ENCODE results near the gene CHST8. TPM values are rescaled to one million over a fixed set of nuclear protein-coding genes. Genes with fewer than 3 reads are reported as not detected.

Gene CHST8
- total RNA-seq, 2 experiments from 2014 or later = not detected

- Mint-ChIP-seq H3K36me3 (ENCODE audit: low read depth) (no peaks in the 10 kb centered on the region), H3K4me3 (no peak overlapping the region), H3K27ac (no peak overlapping the region), H3K4me1 (ENCODE audit: low read depth) (no peaks in the 10 kb centered on the region), H3K27me3 (peaks cover 35% of the 10 kb centered on the region), H3K9me3 (no peaks in the 10 kb centered on the region)
- ChIA-PET POLR2A (interaction anchor here (0.6 kb wide), 1 partner anchor 71 kb away, joined by 3 read pairs; no protein-coding TSS in a partner anchor), CTCF (no interaction called here)
- no peaks in the 10 kb centered on the region for H3K4me1 ChIP-seq (ENCODE audit: insufficient read depth, low read length)
- no peak overlapping the region for H3K27ac ChIP-seq (ENCODE audit: low read depth in 1 of 2, low read length in 2 of 2)
- ATAC-seq (ENCODE audit: poor library complexity) (no peak), DNase-seq (no peak)
- H3K27me3 ChIP-seq (ENCODE audit: control insufficient read depth in 1 of 2, insufficient read depth in 2 of 2, low read length in 2 of 2) = no peaks in the 10 kb centered on the region
- TF ChIP-seq CTCF (IDR thresholded peaks at IDR 0.05) = no peak
- no peak overlapping the region for H3K4me3 ChIP-seq (ENCODE audit: low read length)
- H3K36me3 ChIP-seq (ENCODE audit: insufficient read depth, low read length) = no peaks in the 10 kb centered on the region
- H3K9me3 ChIP-seq (ENCODE audit: control insufficient read depth in 1 of 2, insufficient read depth in 1 of 2, low read length in 2 of 2) = peaks cover 0 to 23% of the 10 kb centered on the region in 2 experiments
- intact Hi-C loops (cut with DNase I, micrococcal nuclease) = no loop called here
These were observed 100.9 kb downstream of the CHST8 start for GRCh38 chr19:33722456-33723239.

DNA sequence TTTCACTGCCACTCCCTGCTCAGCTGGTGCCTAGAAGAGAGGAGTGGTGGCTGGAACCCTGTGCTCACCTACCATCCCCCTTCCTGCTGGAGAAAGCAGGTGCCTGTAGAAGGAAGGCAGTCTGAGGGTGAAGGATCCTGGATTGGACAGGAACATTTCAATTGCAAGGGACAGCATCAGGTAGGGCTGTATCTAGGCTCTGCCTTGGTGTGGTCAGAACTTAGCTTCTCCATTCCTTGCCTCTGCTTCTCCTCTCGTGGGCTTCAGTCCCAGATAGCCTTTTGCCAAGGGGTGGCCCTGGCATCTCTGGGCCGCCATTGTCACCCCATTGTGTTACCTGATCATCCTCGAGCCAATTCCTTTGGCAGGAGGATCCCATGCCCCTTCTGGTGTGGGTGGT, 101.8 kb downstream of the CHST8 start:
- Mint-ChIP-seq H3K9me3 (no peaks in the 10 kb centered on the region), H3K4me3 (no peak overlapping the region), H3K27ac (no peak overlapping the region), H3K4me1 (ENCODE audit: low read depth) (no peaks in the 10 kb centered on the region), H3K36me3 (ENCODE audit: low read depth) (no peaks in the 10 kb centered on the region), H3K27me3 (peaks cover 37% of the 10 kb centered on the region)
- DNase-seq (no peak), ATAC-seq (ENCODE audit: poor library complexity) (no peak)
- TF ChIP-seq CTCF (IDR thresholded peaks at IDR 0.05) = no peak
- Histone ChIP-seq H3K4me1 (ENCODE audit: insufficient read depth, low read length) (no peaks in the 10 kb centered on the region), H3K36me3 (ENCODE audit: insufficient read depth, low read length) (no peaks in the 10 kb centered on the region), H3K27me3 (ENCODE audit: control insufficient read depth in 1 of 2, insufficient read depth in 2 of 2, low read length in 2 of 2) (no peaks in the 10 kb centered on the region), H3K9me3 (ENCODE audit: control insufficient read depth in 1 of 2, insufficient read depth in 1 of 2, low read length in 2 of 2) (peaks cover 0 to 25% of the 10 kb centered on the region in 2 experiments), H3K27ac (ENCODE audit: low read depth in 1 of 2, low read length in 2 of 2) (no peak overlapping the region), H3K4me3 (ENCODE audit: low read length) (no peak overlapping the region)
- CTCF ChIA-PET = no interaction called here
- POLR2A ChIA-PET = no interaction called here
- intact Hi-C loops (cut with DNase I, micrococcal nuclease) = no loop called here

DNA sequence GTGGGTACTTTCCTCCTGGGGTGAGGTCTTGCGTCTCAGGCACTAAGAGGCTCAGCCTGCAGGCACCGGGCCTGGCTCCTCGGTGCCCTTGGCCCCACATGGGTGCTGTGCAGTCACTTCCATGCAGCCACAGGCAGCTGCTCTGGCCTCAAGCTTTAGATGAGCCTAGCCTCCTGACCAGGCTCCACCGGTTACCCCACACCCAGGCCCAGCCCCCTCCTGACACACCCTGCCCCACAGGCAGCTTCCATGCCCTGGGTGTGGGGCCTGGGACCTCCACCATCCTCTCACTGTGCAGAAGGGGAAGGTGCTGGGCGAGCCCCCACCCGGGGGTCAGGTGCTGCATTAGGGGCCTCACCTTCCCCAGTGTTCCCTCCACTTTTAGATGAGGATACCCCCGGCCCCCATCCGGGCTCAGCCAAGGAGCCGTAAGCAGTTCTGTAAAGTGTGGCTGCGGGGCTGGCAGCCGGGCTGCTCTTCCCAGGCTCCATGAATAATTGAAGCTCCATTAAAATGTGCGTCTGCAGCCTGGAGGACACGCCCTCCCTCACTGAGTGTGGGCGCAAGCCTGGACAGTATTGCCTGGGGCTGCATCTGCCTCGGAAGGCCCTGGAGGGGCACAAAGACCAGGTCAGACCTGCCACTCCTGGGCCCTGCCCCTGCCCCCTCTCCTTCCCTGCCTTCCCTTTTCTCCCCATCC, 102.4 kb downstream of the CHST8 start:
- no peaks in the 10 kb centered on the region for H3K9me3 Mint-ChIP-seq

More for the DNA sequence above, 102.4 kb downstream of the CHST8 start:
- Mint-ChIP-seq H3K4me1 (ENCODE audit: low read depth) (no peaks in the 10 kb centered on the region), H3K36me3 (ENCODE audit: low read depth) (no peaks in the 10 kb centered on the region), H3K4me3 (no peak overlapping the region), H3K27ac (no peak overlapping the region), H3K27me3 (peaks cover 31% of the 10 kb centered on the region)
- no peak for ATAC-seq (ENCODE audit: poor library complexity)
- DNase-seq = no peak
- intact Hi-C loops (cut with DNase I, micrococcal nuclease) = no loop called here
- H3K27me3 ChIP-seq (ENCODE audit: control insufficient read depth in 1 of 2, insufficient read depth in 2 of 2, low read length in 2 of 2) = no peaks in the 10 kb centered on the region
- no peak overlapping the region for H3K4me3 ChIP-seq (ENCODE audit: low read length)
- CTCF ChIA-PET = no interaction called here
- no peaks in the 10 kb centered on the region for H3K36me3 ChIP-seq (ENCODE audit: insufficient read depth, low read length)
- POLR2A ChIA-PET = no interaction called here
- no peak overlapping the region for H3K27ac ChIP-seq (ENCODE audit: low read depth in 1 of 2, low read length in 2 of 2)
- no peak for TF ChIP-seq CTCF (IDR thresholded peaks at IDR 0.05)
- peaks cover 0 to 27% of the 10 kb centered on the region in 2 experiments for H3K9me3 ChIP-seq (ENCODE audit: control insufficient read depth in 1 of 2, insufficient read depth in 1 of 2, low read length in 2 of 2)
- no peaks in the 10 kb centered on the region for H3K4me1 ChIP-seq (ENCODE audit: insufficient read depth, low read length)

Data from CD4-positive, alpha-beta T cell (primary cell).